Measurements from ENCODE around the gene CD28.

CD28 gene

DNA sequence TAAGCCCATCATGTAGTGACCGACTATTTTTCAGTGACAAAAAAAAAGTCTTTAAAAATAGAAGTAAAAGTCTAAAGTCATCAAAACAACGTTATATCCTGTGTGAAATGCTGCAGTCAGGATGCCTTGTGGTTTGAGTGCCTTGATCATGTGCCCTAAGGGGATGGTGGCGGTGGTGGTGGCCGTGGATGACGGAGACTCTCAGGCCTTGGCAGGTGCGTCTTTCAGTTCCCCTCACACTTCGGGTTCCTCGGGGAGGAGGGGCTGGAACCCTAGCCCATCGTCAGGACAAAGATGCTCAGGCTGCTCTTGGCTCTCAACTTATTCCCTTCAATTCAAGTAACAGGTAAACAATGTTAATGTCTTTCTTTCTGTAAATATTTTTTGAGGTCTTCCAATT lies at the start of gene CD28:
Gene CD28, plus strand, starts transcription at position 237 of the 400 bp plus-strand sequence. Its CDS starts 58 bp downstream, at position 295.
- DNase-seq (ENCODE audit: low read depth) = peak; percentile 78

- no peak for DNase-seq (ENCODE audit: low read depth)
Observed at GRCh38 chr2:203659331-203660049, 46.9 kb upstream of the CD28 start.

DNA sequence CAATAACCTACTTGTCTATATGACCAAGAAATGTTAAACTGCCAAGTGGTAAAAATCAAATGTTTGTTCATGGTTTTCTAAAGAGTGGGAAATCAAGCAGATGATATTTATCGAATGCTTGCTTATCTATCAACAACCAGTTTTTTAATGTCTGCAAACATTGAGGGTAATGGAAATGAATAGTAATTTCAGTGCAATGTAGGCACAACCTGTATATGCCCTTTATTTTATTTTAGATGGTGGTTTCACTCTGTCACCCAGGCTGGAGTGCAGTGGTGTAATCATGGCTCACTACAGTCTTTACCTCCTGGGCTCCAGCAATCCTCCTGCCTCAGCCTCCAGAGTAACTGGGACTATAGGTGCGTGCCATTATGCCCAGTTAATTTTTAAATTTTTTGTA lies 46.0 kb upstream of the CD28 start:
- no peak for DNase-seq (ENCODE audit: low read depth)

GRCh38 chr2:203661279-203661908 lies 45.0 kb upstream of the CD28 start:
- DNase-seq (ENCODE audit: low read depth) = no peak

DNA sequence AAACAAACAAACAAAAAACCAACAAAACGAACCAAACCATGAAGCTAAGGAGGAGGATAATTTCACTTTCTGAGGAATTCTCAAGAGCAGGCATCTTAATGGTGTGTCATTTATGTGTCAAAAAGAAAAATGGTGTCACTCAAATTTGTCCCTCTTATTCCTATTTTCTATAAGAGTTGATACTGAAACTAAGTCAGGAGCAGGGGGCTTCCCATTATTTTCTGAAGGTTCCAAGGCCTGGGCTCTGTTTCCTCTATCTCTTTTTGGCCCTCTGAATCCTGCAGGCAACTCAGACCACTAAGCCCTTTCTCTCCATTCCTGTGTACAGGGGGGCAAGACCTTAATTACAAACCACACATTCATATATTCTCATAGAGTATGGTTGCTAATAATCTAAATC lies 44.0 kb upstream of the CD28 start:
- DNase-seq (ENCODE audit: low read depth) = no peak

GRCh38 chr2:203662951-203663350 lies 43.5 kb upstream of the CD28 start:
- DNase-seq (ENCODE audit: low read depth) = no peak

- no peak for DNase-seq (ENCODE audit: low read depth)
Observed at GRCh38 chr2:203664029-203664755, 42.2 kb upstream of the CD28 start.

DNA sequence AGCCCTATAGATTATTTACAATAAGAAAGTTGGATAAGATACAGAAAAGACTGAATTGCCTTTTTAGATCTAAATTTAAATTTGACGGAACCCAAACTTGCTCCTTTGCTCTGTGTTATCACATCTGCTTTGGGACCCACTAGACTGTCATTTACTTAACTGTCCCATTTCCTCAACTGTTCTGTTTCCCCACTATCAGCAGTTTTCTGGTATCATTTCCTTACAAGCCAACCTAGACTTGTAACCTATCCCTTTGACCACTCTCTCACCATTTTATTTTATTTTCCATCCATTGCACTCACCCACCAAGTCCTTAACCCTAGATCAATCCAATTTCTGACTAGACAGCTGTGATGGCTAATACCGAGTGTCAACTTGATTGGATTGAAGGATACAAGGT lies 38.6 kb upstream of the CD28 start:
- DNase-seq (ENCODE audit: low read depth) = no peak

DNA sequence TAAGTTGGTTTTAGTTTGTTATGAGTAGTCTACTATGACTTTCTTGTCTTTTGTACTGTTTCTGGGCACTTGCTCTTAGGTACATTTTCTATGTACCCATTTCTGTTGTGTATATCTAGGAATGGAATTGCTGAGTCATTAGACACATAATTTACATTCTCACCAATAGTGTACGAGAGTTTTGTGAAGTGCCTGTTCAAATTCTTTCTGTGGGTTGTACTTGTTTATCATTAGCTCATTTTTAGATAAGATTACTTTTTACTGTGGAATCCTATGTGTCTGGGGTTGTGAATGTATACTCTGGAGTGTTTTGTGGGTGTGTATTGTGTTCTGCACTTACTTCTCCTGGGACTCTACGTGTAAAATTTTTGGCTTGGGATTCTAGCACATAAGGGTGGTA lies 36.6 kb upstream of the CD28 start:
- no peak for DNase-seq (ENCODE audit: low read depth)

DNA sequence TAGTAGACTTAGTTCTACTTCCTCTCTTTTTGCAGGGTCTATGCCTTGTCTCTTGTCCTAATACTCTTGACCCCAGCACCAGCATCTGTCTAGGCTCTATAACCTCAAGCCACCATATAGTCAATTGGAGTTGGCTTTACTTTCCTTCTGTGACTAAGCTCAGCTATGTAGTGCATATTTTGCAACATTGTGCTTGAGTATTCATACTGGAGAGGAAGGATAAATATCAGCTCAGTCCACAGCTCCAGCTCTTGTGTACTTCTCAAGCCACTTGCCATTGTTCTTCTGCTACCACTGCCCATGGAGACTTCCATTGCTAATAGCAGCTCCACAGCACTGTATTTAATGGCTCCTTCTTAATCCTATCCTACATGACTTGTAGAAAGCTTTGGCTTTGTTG lies 35.5 kb upstream of the CD28 start:
- DNase-seq (ENCODE audit: low read depth) = no peak

GRCh38 chr2:203671876-203672275 lies 34.6 kb upstream of the CD28 start:
- no peak for DNase-seq (ENCODE audit: low read depth)

GRCh38 chr2:203672856-203673255 lies 33.6 kb upstream of the CD28 start:
- DNase-seq (ENCODE audit: low read depth) = no peak

GRCh38 chr2:203673933-203674332 lies 32.5 kb upstream of the CD28 start:
- DNase-seq (ENCODE audit: low read depth) = no peak

DNA sequence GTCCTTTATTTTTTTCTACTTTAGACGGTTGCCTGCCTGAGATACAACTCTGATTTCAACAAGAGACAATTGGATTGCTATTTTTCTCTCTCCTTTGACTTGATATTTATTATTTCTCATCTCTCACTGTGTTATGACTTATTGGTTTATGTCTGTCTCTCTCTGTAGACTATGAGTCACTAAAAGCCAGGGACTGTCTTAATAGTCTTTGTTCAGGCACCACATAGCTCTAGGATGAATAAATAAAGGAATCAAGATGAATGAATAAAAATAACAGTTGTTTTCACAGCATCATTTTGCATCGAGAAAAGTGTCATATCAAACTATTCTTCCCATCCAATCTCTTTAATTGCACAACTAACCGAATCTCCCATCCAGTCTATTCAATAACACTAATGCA lies 31.4 kb upstream of the CD28 start:
- no peak for DNase-seq (ENCODE audit: low read depth)

GRCh38 chr2:203678971-203679370 lies 27.5 kb upstream of the CD28 start:
- no peak for DNase-seq (ENCODE audit: low read depth)

- no peak for DNase-seq (ENCODE audit: low read depth)
Observed at GRCh38 chr2:203679401-203679800, 27.0 kb upstream of the CD28 start.

- no peak for DNase-seq (ENCODE audit: low read depth)
Observed at GRCh38 chr2:203681978-203682377, 24.5 kb upstream of the CD28 start.

DNA sequence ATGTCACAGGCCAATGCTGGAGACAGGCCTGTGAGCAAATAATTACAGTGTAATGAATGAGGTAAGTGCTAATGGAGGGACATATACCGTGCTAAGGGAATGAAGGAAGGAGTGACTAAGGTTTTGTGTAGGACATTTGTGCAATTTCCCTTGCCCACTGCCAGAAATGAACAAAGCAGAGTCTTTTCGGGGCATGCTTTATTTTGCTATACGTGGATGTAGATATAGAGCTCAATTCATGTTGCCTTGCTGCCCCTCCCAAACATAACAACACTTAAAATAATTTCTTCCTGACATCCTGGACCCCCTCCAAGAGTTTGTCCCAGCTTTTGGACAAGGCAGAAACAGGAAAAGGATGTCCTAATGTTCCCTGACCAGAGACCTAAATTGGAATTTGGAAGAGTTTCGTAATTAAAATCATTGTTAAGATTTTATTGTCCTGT lies 23.7 kb upstream of the CD28 start:
- DNase-seq (ENCODE audit: low read depth) = no peak

DNA sequence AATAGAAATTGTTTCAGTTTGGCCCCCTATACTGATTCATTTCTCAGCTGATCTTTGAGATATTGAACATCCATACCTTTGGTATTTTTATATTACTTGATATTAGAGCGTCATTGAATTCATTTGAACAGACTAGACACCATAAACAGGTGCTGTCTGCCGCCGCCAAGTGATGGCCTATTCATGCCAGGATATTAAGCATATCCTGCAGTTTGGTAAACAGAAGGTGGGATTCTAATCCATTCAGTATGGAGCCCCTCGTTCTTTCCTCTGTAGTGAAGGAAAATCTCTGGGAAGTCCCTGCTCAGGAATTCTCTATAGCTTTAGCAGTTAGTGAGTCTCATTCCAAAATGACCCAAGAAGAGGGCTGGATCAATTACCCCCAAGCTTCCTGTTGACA lies 23.0 kb upstream of the CD28 start:
- no peak for DNase-seq (ENCODE audit: low read depth)

GRCh38 chr2:203683932-203684556 lies 22.4 kb upstream of the CD28 start:
- DNase-seq (ENCODE audit: low read depth) = no peak

DNA sequence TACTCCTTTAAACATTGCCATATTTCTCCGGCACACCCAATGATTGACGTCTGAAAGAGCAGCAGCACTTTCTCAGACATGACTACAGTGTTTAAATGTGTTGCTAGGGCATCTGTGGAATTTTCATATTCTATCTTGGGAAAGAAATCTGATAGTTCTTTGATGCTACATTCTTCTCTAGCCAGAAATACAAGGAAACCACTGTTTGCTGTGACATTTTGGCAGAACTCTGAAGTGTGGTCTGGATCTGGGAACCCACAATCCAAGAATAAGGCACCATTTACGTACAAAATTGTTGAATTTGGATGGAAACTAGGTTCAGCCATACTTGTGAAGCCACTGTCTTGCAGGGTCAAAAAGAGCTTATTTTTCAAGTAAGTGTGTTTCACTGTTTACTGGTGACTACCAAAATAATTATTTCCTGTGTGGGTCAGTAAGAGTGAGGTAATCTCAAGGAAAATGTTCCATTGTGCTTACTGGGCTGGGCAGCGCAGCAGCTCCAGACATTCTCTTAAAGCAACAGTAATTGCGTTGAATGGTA lies 21.3 kb upstream of the CD28 start:
- no peak for DNase-seq (ENCODE audit: low read depth)

DNA sequence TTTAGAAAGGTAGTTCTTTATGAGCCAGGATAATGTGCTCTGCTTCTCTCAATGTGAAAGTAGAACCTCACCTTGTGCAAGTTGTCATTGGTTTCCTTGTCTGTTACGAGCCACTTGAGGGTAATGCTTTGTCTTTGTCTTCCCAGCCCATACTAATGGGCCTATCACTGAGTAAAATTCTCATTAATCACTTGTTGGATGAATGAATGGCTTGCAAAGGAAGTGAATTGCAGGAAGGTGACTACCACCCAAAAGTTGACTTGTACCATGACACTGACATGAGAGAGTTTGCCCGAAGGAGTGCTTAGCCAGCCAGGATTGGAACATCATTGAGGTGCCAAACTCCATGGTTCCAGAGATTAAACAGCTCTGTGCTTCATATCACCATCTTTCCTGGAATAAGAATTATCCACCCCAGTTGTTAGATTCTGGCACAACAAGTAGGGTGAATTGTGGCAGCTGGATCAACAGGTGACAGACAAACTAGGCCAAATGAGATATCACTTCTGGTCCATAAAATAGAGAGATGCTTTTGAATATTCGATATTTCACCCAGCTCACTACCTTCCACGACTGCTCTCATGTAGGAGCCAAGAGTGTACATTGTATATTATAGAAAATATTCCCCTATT lies 20.5 kb upstream of the CD28 start:
- no peak for DNase-seq (ENCODE audit: low read depth)

Data from activated T-helper 1 cell treated with Interleukin-2 at 50 U/mL for 16 hours (primary cell).